ENCODE results near the gene HSD11B1. TPM values are rescaled to one million over a fixed set of nuclear protein-coding genes. Genes with fewer than 3 reads are reported as not detected.

HSD11B1 gene
- total RNA-seq, 5 donors from 2014 or later (not counting 1 experiment from before 2014, with no cell fraction given), result 0.41 to 1.1 TPM; not detected in 3

GRCh38 chr1:209751627-209752231, 47.1 kb downstream of the HSD11B1 start:
- no peaks in the 10 kb centered on the region for H3K36me3 ChIP-seq (ENCODE audit: control insufficient read depth in 2 of 2, extremely low read depth in 1 of 2, insufficient read depth in 1 of 2, low read length in 1 of 2)
- Mint-ChIP-seq H3K27me3 (no peaks in the 10 kb centered on the region), H3K9me3 (no peaks in the 10 kb centered on the region), H3K4me3 (peak overlapping the region; percentile 51 to 68 (median 61)), H3K36me3 (no peaks in the 10 kb centered on the region), H3K4me1 (peaks cover 76 to 86% (median 84%) of the 10 kb centered on the region in 3 donors), H3K27ac (peak overlapping the region; percentile 93 to 98)
- CTCF ChIA-PET, result interaction anchor here in 1 of 2 donors (1.6 to 3.2 kb wide), 2 partner anchors 17 to 182 kb away, joined by 4 to 11 read pairs; no protein-coding TSS in a partner anchor
- ATAC-seq (replicated peaks in 1 of 4), result peak in 1 of 4 experiments; percentile 6
- peak in 5 of 35 experiments; percentile 11 to 47 (median 17) for DNase-seq
- H3K4me1 ChIP-seq (ENCODE audit: control insufficient read depth in 1 of 2, extremely low read depth in 1 of 2, insufficient read depth in 2 of 2, low read length in 2 of 2), result peaks cover 47 to 65% of the 10 kb centered on the region in 2 experiments
- 7% methylated on average over 2 of the region's 5 CpGs for WGBS (ENCODE audit: insufficient coverage)
- no peaks in the 10 kb centered on the region for H3K27me3 ChIP-seq (replicated peaks in 1 of 2; ENCODE audit: control insufficient read depth in 2 of 2, extremely low read depth in 1 of 2, insufficient read depth in 2 of 2, low read length in 1 of 2)
- no peaks in the 10 kb centered on the region for H3K9me3 ChIP-seq
- H3K27ac ChIP-seq (ENCODE audit: low read length), result peak overlapping the region; percentile 70
- H3K4me3 ChIP-seq (ENCODE audit: control insufficient read depth in 1 of 2, extremely low read depth in 1 of 2, low read length in 1 of 2), result peak overlapping the region in 1 of 2 donors; percentile 3
- POLR2A ChIA-PET, result interaction anchor here in 1 of 2 donors (1.3 kb wide), 1 partner anchor 16 kb away, joined by 3 read pairs; no protein-coding TSS in a partner anchor

GRCh38 chr1:209752890-209753289, 48.2 kb downstream of the HSD11B1 start:
- 100% methylated on average over 1 of the region's 3 CpGs for WGBS (ENCODE audit: insufficient coverage)
- Histone ChIP-seq H3K27ac (ENCODE audit: low read length) (no peak overlapping the region), H3K9me3 (no peaks in the 10 kb centered on the region), H3K4me1 (ENCODE audit: control insufficient read depth in 1 of 2, extremely low read depth in 1 of 2, insufficient read depth in 2 of 2, low read length in 2 of 2) (peaks cover 50 to 61% of the 10 kb centered on the region in 2 experiments), H3K4me3 (ENCODE audit: control insufficient read depth in 1 of 2, extremely low read depth in 1 of 2, low read length in 1 of 2) (no peak overlapping the region), H3K27me3 (replicated peaks in 1 of 2; ENCODE audit: control insufficient read depth in 2 of 2, extremely low read depth in 1 of 2, insufficient read depth in 2 of 2, low read length in 1 of 2) (no peaks in the 10 kb centered on the region), H3K36me3 (ENCODE audit: control insufficient read depth in 2 of 2, extremely low read depth in 1 of 2, insufficient read depth in 1 of 2, low read length in 1 of 2) (peaks cover 2 to 6% of the 10 kb centered on the region in 2 donors)
- Mint-ChIP-seq H3K36me3 (no peaks in the 10 kb centered on the region), H3K9me3 (no peaks in the 10 kb centered on the region), H3K27ac (peak overlapping the region; percentile 93 to 98), H3K4me1 (peaks cover 69 to 86% (median 79%) of the 10 kb centered on the region in 3 donors), H3K27me3 (no peaks in the 10 kb centered on the region), H3K4me3 (peak overlapping the region in 1 of 3 donors; percentile 68)
- ChIA-PET CTCF (interaction anchor here (0.6 to 3.2 kb wide), 5 partner anchors 16 to 187 kb away, joined by 3 to 11 read pairs (median 4); partner anchors contain the start of gene UTP25 (in 1 of the 2)), POLR2A (interaction anchor here (0.8 to 1.3 kb wide), 3 partner anchors 15 to 17 kb away, joined by 3 to 6 read pairs (median 3); no protein-coding TSS in a partner anchor)
- DNase-seq (no peak), ATAC-seq (replicated peaks in 1 of 4) (no peak)

GRCh38 chr1:209755256-209755655, 50.6 kb downstream of the HSD11B1 start:
- CTCF ChIA-PET, result interaction anchor here (0.8 to 4.3 kb wide), 10 partner anchors 9 to 186 kb away, joined by 3 to 41 read pairs (median 8); partner anchors contain the start of gene UTP25 (in 1 of the 2)
- Mint-ChIP-seq H3K27me3 (no peaks in the 10 kb centered on the region), H3K4me1 (peaks cover 76 to 93% (median 86%) of the 10 kb centered on the region in 3 donors), H3K4me3 (peak overlapping the region; percentile 92 to 98 (median 92)), H3K27ac (peak overlapping the region; percentile 99), H3K36me3 (peaks cover 19% of the 10 kb centered on the region), H3K9me3 (no peaks in the 10 kb centered on the region)
- H3K4me1 ChIP-seq (ENCODE audit: control insufficient read depth in 1 of 2, extremely low read depth in 1 of 2, insufficient read depth in 2 of 2, low read length in 2 of 2), result peaks cover 58 to 71% of the 10 kb centered on the region in 2 experiments
- WGBS (ENCODE audit: insufficient coverage), result no CpG with 5 or more reads among the region's 1 CpG
- POLR2A ChIA-PET, result interaction anchor here (1.0 to 1.3 kb wide), 3 partner anchors 13 to 73 kb away, joined by 4 to 8 read pairs (median 5); partner anchors contain the start of gene UTP25 (in 1 of the 2)
- H3K4me3 ChIP-seq (ENCODE audit: control insufficient read depth in 1 of 2, extremely low read depth in 1 of 2, low read length in 1 of 2), result peak overlapping the region in 1 of 2 donors; percentile 78
- H3K9me3 ChIP-seq, result no peaks in the 10 kb centered on the region
- ATAC-seq (replicated peaks in 1 of 4), result no peak
- DNase-seq, result no peak
- peaks cover 14 to 27% of the 10 kb centered on the region in 2 donors for H3K36me3 ChIP-seq (ENCODE audit: control insufficient read depth in 2 of 2, extremely low read depth in 1 of 2, insufficient read depth in 1 of 2, low read length in 1 of 2)
- peak overlapping the region; percentile 73 for H3K27ac ChIP-seq (ENCODE audit: low read length)
- H3K27me3 ChIP-seq (replicated peaks in 1 of 2; ENCODE audit: control insufficient read depth in 2 of 2, extremely low read depth in 1 of 2, insufficient read depth in 2 of 2, low read length in 1 of 2), result no peaks in the 10 kb centered on the region

GRCh38 chr1:209755926-209756614, 51.4 kb downstream of the HSD11B1 start, which contains the start of gene TRAF3IP3:
TSS of gene TRAF3IP3 (plus strand) at chr1:209756053. CDS start at chr1:209760040, 3,987 bp downstream.
- WGBS (ENCODE audit: insufficient coverage), result 0% methylated on average over 7 of the region's 10 CpGs
- CTCF ChIA-PET, result interaction anchor here (0.8 to 4.3 kb wide), 11 partner anchors 10 to 187 kb away, joined by 3 to 41 read pairs (median 7); partner anchors contain the start of gene UTP25 (in 1 of the 2)
- POLR2A ChIA-PET, result interaction anchor here (0.6 to 1.3 kb wide), 5 partner anchors 10 to 72 kb away, joined by 3 to 8 read pairs (median 4); partner anchors contain the start of gene UTP25 (in 1 of the 2)
- H3K9me3 ChIP-seq, result no peaks in the 10 kb centered on the region
- DNase-seq (peak; percentile 49 to 88 (median 74)), ATAC-seq (replicated peaks in 1 of 4) (peak; percentile 89 to 95 (median 92))
- peak within 1 kb of the TSS; percentile 78 to 79 for H3K4me3 ChIP-seq (ENCODE audit: control insufficient read depth in 1 of 2, extremely low read depth in 1 of 2, low read length in 1 of 2)
- Mint-ChIP-seq H3K27me3 (no peaks in the 10 kb centered on the region), H3K36me3 (peaks cover 25% of the 10 kb centered on the region), H3K4me1 (peaks cover 75 to 93% (median 86%) of the 10 kb centered on the region in 3 donors), H3K9me3 (no peaks in the 10 kb centered on the region), H3K4me3 (peak within 1 kb of the TSS; percentile 92 to 98 (median 92)), H3K27ac (peak within 1 kb of the TSS; percentile 99)
- peaks cover 59 to 73% of the 10 kb centered on the region in 2 experiments for H3K4me1 ChIP-seq (ENCODE audit: control insufficient read depth in 1 of 2, extremely low read depth in 1 of 2, insufficient read depth in 2 of 2, low read length in 2 of 2)
- H3K27me3 ChIP-seq (replicated peaks in 1 of 2; ENCODE audit: control insufficient read depth in 2 of 2, extremely low read depth in 1 of 2, insufficient read depth in 2 of 2, low read length in 1 of 2), result no peaks in the 10 kb centered on the region
- H3K27ac ChIP-seq (ENCODE audit: low read length), result peak within 1 kb of the TSS; percentile 73
- H3K36me3 ChIP-seq (ENCODE audit: control insufficient read depth in 2 of 2, extremely low read depth in 1 of 2, insufficient read depth in 1 of 2, low read length in 1 of 2), result peaks cover 16 to 35% of the 10 kb centered on the region in 2 donors

- DNase-seq, result peak in 20 of 35 experiments; percentile 9 to 59 (median 22)
- CTCF ChIA-PET, result interaction anchor here (0.6 to 4.3 kb wide), 8 partner anchors 10 to 90 kb away, joined by 3 to 41 read pairs (median 12); partner anchors contain the start of gene UTP25 (in 1 of the 2)
- peaks cover 60 to 71% of the 10 kb centered on the region in 2 experiments for H3K4me1 ChIP-seq (ENCODE audit: control insufficient read depth in 1 of 2, extremely low read depth in 1 of 2, insufficient read depth in 2 of 2, low read length in 2 of 2)
- peak; percentile 60 to 66 (median 63) for ATAC-seq (replicated peaks in 1 of 4)
- Mint-ChIP-seq H3K36me3 (peaks cover 33% of the 10 kb centered on the region), H3K4me3 (peak overlapping the region; percentile 92 to 98 (median 92)), H3K27me3 (no peaks in the 10 kb centered on the region), H3K4me1 (peaks cover 75 to 93% (median 86%) of the 10 kb centered on the region in 3 donors), H3K9me3 (no peaks in the 10 kb centered on the region), H3K27ac (peak overlapping the region; percentile 99)
- no peaks in the 10 kb centered on the region for H3K27me3 ChIP-seq (replicated peaks in 1 of 2; ENCODE audit: control insufficient read depth in 2 of 2, extremely low read depth in 1 of 2, insufficient read depth in 2 of 2, low read length in 1 of 2)
- H3K4me3 ChIP-seq (ENCODE audit: control insufficient read depth in 1 of 2, extremely low read depth in 1 of 2, low read length in 1 of 2), result peak overlapping the region; percentile 78 to 79
- POLR2A ChIA-PET, result interaction anchor here (0.6 to 1.1 kb wide), 2 partner anchors 9 to 11 kb away, joined by 3 read pairs; no protein-coding TSS in a partner anchor
- peak overlapping the region; percentile 73 for H3K27ac ChIP-seq (ENCODE audit: low read length)
- H3K9me3 ChIP-seq, result no peaks in the 10 kb centered on the region
- 0% methylated on average over 3 of the region's 5 CpGs for WGBS (ENCODE audit: insufficient coverage)
- H3K36me3 ChIP-seq (ENCODE audit: control insufficient read depth in 2 of 2, extremely low read depth in 1 of 2, insufficient read depth in 1 of 2, low read length in 1 of 2), result peaks cover 16 to 43% of the 10 kb centered on the region in 2 donors
These were observed 52.2 kb downstream of the HSD11B1 start for GRCh38 chr1:209756615-209757445.

Data from T-cell (primary cell).